Measurements from ENCODE around the gene CD151. TPM values are rescaled to one million over a fixed set of nuclear protein-coding genes. Genes with fewer than 3 reads are reported as not detected.

The CD151 gene
- total RNA-seq, 4 donors from 2014 or later, result 328 to 675 (median 614) TPM

GRCh38 chr11:880447-880846 is 47.7 kb downstream of the CD151 start:
- DNase-seq (ENCODE audit: low spot score) (no peak), ATAC-seq (ENCODE audit: low FRiP score) (no peak)
- TF ChIP-seq CTCF (IDR thresholded peaks at IDR 0.05), result no peak

GRCh38 chr11:882596-882995 is 49.8 kb downstream of the CD151 start:
- no peak for ATAC-seq (ENCODE audit: low FRiP score)
- no peak for DNase-seq (ENCODE audit: low spot score)
- no peak for TF ChIP-seq CTCF (IDR thresholded peaks at IDR 0.05)

GRCh38 chr11:883527-883926 is 50.8 kb downstream of the CD151 start:
- no peak for DNase-seq (ENCODE audit: low spot score)

GRCh38 chr11:884578-885070 is 51.9 kb downstream of the CD151 start:
- ATAC-seq (ENCODE audit: low FRiP score) (no peak), DNase-seq (ENCODE audit: low spot score) (no peak)
- no peak for TF ChIP-seq CTCF (IDR thresholded peaks at IDR 0.05)

More at GRCh38 chr11:883527-883926, 50.8 kb downstream of the CD151 start:
- TF ChIP-seq CTCF (IDR thresholded peaks at IDR 0.05), result no peak
- ATAC-seq (ENCODE audit: low FRiP score), result no peak

- no peak for TF ChIP-seq CTCF (IDR thresholded peaks at IDR 0.05)
- ATAC-seq (ENCODE audit: low FRiP score) (no peak), DNase-seq (ENCODE audit: low spot score) (no peak)
These were observed 53.8 kb downstream of the CD151 start for GRCh38 chr11:886568-886967.

- TF ChIP-seq CTCF (IDR thresholded peaks at IDR 0.05), result no peak
- ATAC-seq (ENCODE audit: low FRiP score) (no peak), DNase-seq (ENCODE audit: low spot score) (no peak)
These were observed 54.8 kb downstream of the CD151 start for GRCh38 chr11:887589-887988.

Small RNA genes lying within 50 kb of the gene (small RNA-seq; reads per million reads assigned to genes)
- gene SNORA52, result not detected

Other genes with a start within 250 kb of the CD151 start
- 10 to 100 TPM; 15.4 to 56.8 (median 35.6) TPM for gene IRF7, start 217.0 kb upstream of the CD151 start, total RNA-seq
- not detected for gene CDHR5, start 208.0 kb upstream of the CD151 start, total RNA-seq
- not detected for gene SCT, start 205.8 kb upstream of the CD151 start, total RNA-seq
- under 1 TPM in 1 of 4 donors, not detected in 3; 0.50 TPM for gene DRD4, start 195.7 kb upstream of the CD151 start, total RNA-seq
- gene DEAF1, start 137.7 kb upstream of the CD151 start, total RNA-seq, result 10 to 100 TPM; 20.3 to 29.0 (median 23.0) TPM
- gene TMEM80, start 137.1 kb upstream of the CD151 start, total RNA-seq, result 10 to 100 TPM; 16.9 to 31.5 (median 21.1) TPM
- 10 to 100 TPM; 14.1 to 27.6 (median 22.3) TPM for gene EPS8L2, start 126.7 kb upstream of the CD151 start, total RNA-seq
- 100 to 1,000 TPM; 183 to 295 (median 239) TPM for gene TALDO1, start 85.5 kb upstream of the CD151 start, total RNA-seq
- gene GATD1, start 55.5 kb upstream of the CD151 start, total RNA-seq, result 10 to 100 TPM; 12.5 to 19.8 (median 15.1) TPM
- gene CEND1, start 42.9 kb upstream of the CD151 start, total RNA-seq, result not detected
- gene SLC25A22, start 34.7 kb upstream of the CD151 start, total RNA-seq, result 10 to 100 TPM in 3 of 4 donors, 1 to 10 TPM in 1; 7.5 to 21.9 (median 12.7) TPM
- gene PIDD1, start 27.7 kb upstream of the CD151 start, total RNA-seq, result 10 to 100 TPM in 1 of 4 donors, 1 to 10 TPM in 3; 7.1 to 22.9 (median 8.3) TPM
- gene RPLP2, start 23.0 kb upstream of the CD151 start, total RNA-seq, result 1,000 to 10,000 TPM in 1 of 4 donors, 100 to 1,000 TPM in 3; 555 to 1,150 (median 858) TPM
- gene PNPLA2, start 14.0 kb upstream of the CD151 start, total RNA-seq, result 100 to 1,000 TPM; 256 to 543 (median 355) TPM
- gene CRACR2B, start 5.0 kb upstream of the CD151 start, total RNA-seq, result 10 to 100 TPM in 1 of 4 donors, 1 to 10 TPM in 3; 6.3 to 39.7 (median 6.9) TPM
- gene POLR2L, start 9.6 kb downstream of the CD151 start, total RNA-seq, result 100 to 1,000 TPM in 3 of 4 donors, 10 to 100 TPM in 1; 95.5 to 165 (median 110) TPM
- 100 to 1,000 TPM; 145 to 234 (median 175) TPM for gene TSPAN4, start 9.9 kb downstream of the CD151 start, total RNA-seq
- 10 to 100 TPM; 56.6 to 90.5 (median 79.8) TPM for gene CHID1, start 77.9 kb downstream of the CD151 start, total RNA-seq
- gene AP2A2, start 92.9 kb downstream of the CD151 start, total RNA-seq, result 100 to 1,000 TPM in 2 of 4 donors, 10 to 100 TPM in 2; 68.4 to 126 (median 99.2) TPM
- gene MUC6, start 203.8 kb downstream of the CD151 start, total RNA-seq, result not detected
- not detected for gene MUC2, start 241.9 kb downstream of the CD151 start, total RNA-seq